ENCODE data around the gene SLC6A13.

GRCh38 chr12:252636-253035 lies 10.0 kb downstream of the SLC6A13 start:
- TF ChIP-seq EZH2phosphoT487 (IDR thresholded peaks at IDR 0.05; ENCODE audit: low read depth, severe bottlenecking, unreplicated experiment) (no peak), EZH2 (IDR thresholded peaks at IDR 0.05; ENCODE audit: borderline replicate concordance) (no peak)
